Measurements from ENCODE around the gene SMTNL2. TPM values are rescaled to one million over a fixed set of nuclear protein-coding genes. Genes with fewer than 3 reads are reported as not detected.
"Not testable (repeated sequence)": the region's sequence is repeated elsewhere in the genome, so short reads cannot be mapped to it uniquely, and the experiment has no call there.

The SMTNL2 gene
- total RNA-seq, 4 donors from 2014 or later, result 0.44 to 0.81 (median 0.67) TPM

DNA sequence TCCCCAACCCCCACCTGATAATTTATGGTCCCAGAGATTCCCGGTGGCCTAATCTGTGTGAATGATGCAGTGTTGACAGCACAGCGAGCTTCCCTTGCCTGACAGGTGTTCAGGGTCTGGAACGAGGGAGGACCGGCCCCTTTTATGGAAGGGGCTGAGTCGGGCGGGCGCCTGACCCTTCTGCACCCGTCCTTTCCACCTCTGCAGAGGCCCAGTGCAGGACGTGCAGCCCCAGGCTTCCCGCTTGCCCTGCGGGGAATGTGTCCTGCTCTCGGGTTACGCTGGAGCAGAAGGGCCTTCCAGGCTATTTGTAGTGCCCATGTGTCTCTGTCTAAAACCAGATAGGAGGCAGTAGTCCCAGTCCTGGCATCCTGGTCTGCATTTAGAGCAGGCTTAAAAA, 16.2 kb downstream of the SMTNL2 start:
- intact Hi-C loops (cut with DNase I), result no loop called here
- H3K4me1 ChIP-seq, result no peaks in the 10 kb centered on the region
- no peaks in the 10 kb centered on the region for H3K36me3 ChIP-seq
- TF ChIP-seq POLR2A (IDR thresholded peaks at IDR 0.05) (no peak), CTCF (IDR thresholded peaks at IDR 0.05) (no peak)
- H3K27ac ChIP-seq, result no peak overlapping the region
- WGBS, 2 donors, result 62 to 76% methylated on average over 3 to 9 of the region's 13 CpGs
- H3K4me3 ChIP-seq (replicated peaks in 1 of 3), result no peak overlapping the region
- no peak for DNase-seq
- no peaks in the 10 kb centered on the region for H3K27me3 ChIP-seq
- H3K9me3 ChIP-seq, result no peaks in the 10 kb centered on the region

GRCh38 chr17:4601326-4601725, 17.0 kb downstream of the SMTNL2 start:
- no peaks in the 10 kb centered on the region for H3K27me3 ChIP-seq
- no peaks in the 10 kb centered on the region for H3K4me1 ChIP-seq
- 86 to 95% methylated on average over 4 of the region's 4 CpGs for WGBS, 2 donors
- intact Hi-C loops (cut with DNase I), result no loop called here
- no peaks in the 10 kb centered on the region for H3K9me3 ChIP-seq
- no peak for TF ChIP-seq CTCF (IDR thresholded peaks at IDR 0.05)
- TF ChIP-seq POLR2A (IDR thresholded peaks at IDR 0.05), result no peak
- no peak overlapping the region for H3K4me3 ChIP-seq (replicated peaks in 1 of 3)
- no peak overlapping the region for H3K27ac ChIP-seq
- no peak for DNase-seq
- no peaks in the 10 kb centered on the region for H3K36me3 ChIP-seq

GRCh38 chr17:4602041-4602440, 17.7 kb downstream of the SMTNL2 start:
- no peaks in the 10 kb centered on the region for H3K4me1 ChIP-seq
- intact Hi-C loops (cut with DNase I), result no loop called here
- H3K4me3 ChIP-seq (replicated peaks in 1 of 3), result no peak overlapping the region
- H3K36me3 ChIP-seq, result no peaks in the 10 kb centered on the region
- H3K27me3 ChIP-seq, result no peaks in the 10 kb centered on the region
- DNase-seq, result no peak
- H3K27ac ChIP-seq, result no peak overlapping the region
- no peak for TF ChIP-seq CTCF (IDR thresholded peaks at IDR 0.05)
- no peak for TF ChIP-seq POLR2A (IDR thresholded peaks at IDR 0.05)
- no peaks in the 10 kb centered on the region for H3K9me3 ChIP-seq
- 83 to 90% methylated on average over 5 of the region's 5 CpGs for WGBS, 2 donors

DNA sequence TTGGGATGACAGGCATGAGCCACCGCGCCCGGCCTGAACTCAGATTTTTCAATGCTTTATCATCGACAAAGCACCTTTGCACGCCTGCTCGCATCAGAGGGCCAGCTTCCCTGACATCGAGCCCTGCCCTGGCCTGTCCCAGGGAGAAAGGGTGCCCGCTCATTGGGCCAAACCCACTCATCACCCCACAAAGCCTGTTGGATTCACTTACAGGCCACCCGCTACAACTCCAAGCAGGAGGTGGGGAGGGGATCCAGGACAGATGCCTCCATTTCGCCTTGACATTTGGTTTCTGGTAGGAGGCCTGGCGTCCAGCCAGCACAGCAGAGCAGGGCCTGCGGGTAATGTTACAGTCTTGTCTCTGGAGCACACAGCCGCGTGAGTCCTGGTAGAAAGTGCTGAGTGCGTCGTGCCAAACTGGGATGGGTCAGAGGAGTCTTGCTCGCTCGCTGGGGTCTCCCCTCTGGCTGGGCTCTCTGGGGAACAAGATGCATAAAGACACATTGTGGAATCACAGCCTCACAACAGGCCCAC, 19.8 kb downstream of the SMTNL2 start:
- peak; percentile 16 to 23 for DNase-seq
- intact Hi-C loops (cut with DNase I), result no loop called here
- H3K27me3 ChIP-seq, result no peaks in the 10 kb centered on the region
- H3K4me3 ChIP-seq (replicated peaks in 1 of 3), result no peak overlapping the region
- no peaks in the 10 kb centered on the region for H3K36me3 ChIP-seq
- TF ChIP-seq POLR2A (IDR thresholded peaks at IDR 0.05), result no peak
- no peak for TF ChIP-seq CTCF (IDR thresholded peaks at IDR 0.05)
- H3K4me1 ChIP-seq, result peaks cover 4 to 5% of the 10 kb centered on the region in 2 donors
- no peaks in the 10 kb centered on the region for H3K9me3 ChIP-seq
- no peak overlapping the region for H3K27ac ChIP-seq
- 61 to 63% methylated on average over 17 to 18 of the region's 18 CpGs for WGBS, 2 donors

DNA sequence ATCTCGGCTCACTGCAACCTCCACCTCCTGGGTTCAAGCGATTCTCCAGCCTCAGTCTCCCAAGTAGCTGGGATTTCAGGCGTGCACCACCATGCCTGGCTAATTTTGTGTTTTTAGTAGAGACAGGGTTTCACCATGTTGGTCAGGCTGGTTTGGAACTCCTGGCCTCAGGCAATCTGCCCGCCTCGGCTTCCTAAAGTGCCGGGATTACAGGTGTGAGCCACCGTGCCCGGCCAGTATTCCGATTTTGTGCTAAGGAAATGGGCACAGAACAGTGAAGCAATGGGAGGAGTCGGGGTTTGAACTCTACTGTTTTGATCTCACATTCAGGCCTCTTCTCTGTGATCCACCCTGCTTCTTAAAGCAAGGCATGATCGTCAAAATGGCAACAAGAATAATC, 20.4 kb downstream of the SMTNL2 start:
- H3K27me3 ChIP-seq; H3K4me1 ChIP-seq; DNase-seq; H3K27ac ChIP-seq; intact Hi-C loops (cut with DNase I); H3K36me3 ChIP-seq; H3K9me3 ChIP-seq; H3K4me3 ChIP-seq (replicated peaks in 1 of 3): not testable (repeated sequence)
- 87 to 89% methylated on average over 11 of the region's 11 CpGs for WGBS, 2 donors

DNA sequence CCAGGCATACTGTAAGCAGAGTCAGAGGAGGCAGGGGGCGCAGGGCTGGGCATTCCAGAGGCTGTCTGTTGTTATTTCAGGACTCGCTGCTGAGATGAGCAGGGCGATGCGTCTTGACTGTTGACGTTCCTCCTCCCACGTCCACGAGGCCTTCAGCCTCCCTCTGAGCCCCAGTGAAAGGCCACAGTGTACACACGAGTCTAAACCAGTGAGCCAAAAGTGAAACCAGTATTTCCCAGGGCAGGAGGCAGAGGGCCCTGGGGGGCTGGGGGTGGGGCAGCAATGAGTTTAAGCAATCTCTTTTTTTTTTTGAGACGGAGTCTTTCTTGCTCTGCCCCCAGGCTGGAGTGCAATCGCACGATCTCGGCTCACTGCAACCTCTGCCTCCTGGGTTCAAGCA, 21.5 kb downstream of the SMTNL2 start:
- Histone ChIP-seq H3K27ac (no peak overlapping the region), H3K4me3 (replicated peaks in 1 of 3) (no peak overlapping the region), H3K27me3 (no peaks in the 10 kb centered on the region), H3K36me3 (no peaks in the 10 kb centered on the region), H3K4me1 (peaks cover 4 to 5% of the 10 kb centered on the region in 2 donors), H3K9me3 (no peaks in the 10 kb centered on the region)
- no peak for DNase-seq
- WGBS, 2 donors, result 87% methylated on average over 10 to 11 of the region's 12 CpGs
- intact Hi-C loops (cut with DNase I), result no loop called here
- TF ChIP-seq POLR2A (IDR thresholded peaks at IDR 0.05), result no peak
- no peak for TF ChIP-seq CTCF (IDR thresholded peaks at IDR 0.05)
